ACHN (cell line): ENCODE measurements around the gene EXOC6.

Experiments
- DNase-seq: peaks from one replicate; pipeline ENCODE4 v3.0.0-alpha.2; 2015
- in situ Hi-C: cut with HindIII; loops from 2 replicates; pipeline ENCODE4 v1.10.0; 2017; ENCODE audit warnings: low sequenced_read_pairs, low pct_ligation_motif_present, low pct_unique_long_range_greater_than_20kb

Gene EXOC6

GRCh38 chr10:92848441-92849233 is at the start of gene EXOC6:
Gene EXOC6 (plus strand): TSS chr10:92848520. CDS start chr10:92848534, 14 bp downstream.
- in situ Hi-C loops: no loop called here
- DNase-seq: peak; percentile 86

- no peak for DNase-seq
- in situ Hi-C loops: no loop called here
These were observed 48.8 kb upstream of the EXOC6 start for GRCh38 chr10:92799568-92799967.

- DNase-seq: no peak
- in situ Hi-C loops: no loop called here
These were observed 48.1 kb upstream of the EXOC6 start for GRCh38 chr10:92800134-92800733.

- in situ Hi-C loops: no loop called here
- DNase-seq: no peak
These were observed 46.1 kb upstream of the EXOC6 start for GRCh38 chr10:92801978-92802872.

- in situ Hi-C loops: no loop called here
- DNase-seq: no peak
These were observed 38.5 kb upstream of the EXOC6 start for GRCh38 chr10:92809840-92810239.

- DNase-seq: no peak
- in situ Hi-C loops: no loop called here
These were observed 37.3 kb upstream of the EXOC6 start for GRCh38 chr10:92810934-92811532.

GRCh38 chr10:92811986-92812385 is 36.3 kb upstream of the EXOC6 start:
- no peak for DNase-seq
- in situ Hi-C loops: no loop called here

- DNase-seq: no peak
- in situ Hi-C loops: no loop called here
These were observed 34.3 kb upstream of the EXOC6 start for GRCh38 chr10:92813979-92814378.

GRCh38 chr10:92814790-92815189 is 33.5 kb upstream of the EXOC6 start:
- DNase-seq: no peak
- in situ Hi-C loops: no loop called here

- no peak for DNase-seq
- in situ Hi-C loops: no loop called here
These were observed 32.2 kb upstream of the EXOC6 start for GRCh38 chr10:92816091-92816531.

- in situ Hi-C loops: no loop called here
- peak; percentile 12 for DNase-seq
These were observed 26.2 kb upstream of the EXOC6 start for GRCh38 chr10:92822060-92822634.

GRCh38 chr10:92822964-92823363 is 25.4 kb upstream of the EXOC6 start:
- in situ Hi-C loops: no loop called here

GRCh38 chr10:92826061-92826460 is 22.3 kb upstream of the EXOC6 start:
- in situ Hi-C loops: no loop called here
- no peak for DNase-seq

More at GRCh38 chr10:92822964-92823363, 25.4 kb upstream of the EXOC6 start:
- no peak for DNase-seq

GRCh38 chr10:92826504-92826903 is 21.8 kb upstream of the EXOC6 start:
- DNase-seq: no peak
- in situ Hi-C loops: no loop called here

- in situ Hi-C loops: no loop called here
- no peak for DNase-seq
These were observed 19.1 kb upstream of the EXOC6 start for GRCh38 chr10:92829042-92829785.

GRCh38 chr10:92829786-92830377 is 18.4 kb upstream of the EXOC6 start:
- no peak for DNase-seq
- in situ Hi-C loops: no loop called here
